Measurements from ENCODE around the gene PAM. TPM values are rescaled to one million over a fixed set of nuclear protein-coding genes. Genes with fewer than 3 reads are reported as not detected.

Gene PAM
- total RNA-seq, 1 donor from 2014 or later: 85.6 TPM

DNA sequence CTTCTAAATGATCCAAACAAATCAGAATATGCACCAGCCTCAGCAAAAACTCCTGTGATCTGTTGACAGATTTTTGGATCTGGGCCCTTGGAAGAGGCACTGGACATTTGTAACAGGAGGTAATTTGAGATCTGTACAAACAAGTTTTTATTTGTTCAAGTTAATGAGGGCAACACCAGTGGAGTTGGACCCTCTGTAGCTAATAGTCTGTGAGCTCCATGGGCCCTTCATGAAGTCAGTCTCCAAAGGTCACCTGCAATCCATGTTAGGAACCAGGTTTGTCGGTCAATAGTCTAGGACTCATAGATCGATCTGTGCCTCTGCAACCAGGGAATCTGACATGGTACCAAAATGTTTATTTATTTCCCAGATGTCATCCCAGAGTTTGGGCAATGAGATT, 40.9 kb downstream of the PAM start:
- H3K4me1 Mint-ChIP-seq: peaks cover 31% of the 10 kb centered on the region
- H3K4me3 Mint-ChIP-seq: no peak overlapping the region
- no peaks in the 10 kb centered on the region for H3K27me3 Mint-ChIP-seq (ENCODE audit: low read depth)
- TF ChIP-seq, protein P1, sequence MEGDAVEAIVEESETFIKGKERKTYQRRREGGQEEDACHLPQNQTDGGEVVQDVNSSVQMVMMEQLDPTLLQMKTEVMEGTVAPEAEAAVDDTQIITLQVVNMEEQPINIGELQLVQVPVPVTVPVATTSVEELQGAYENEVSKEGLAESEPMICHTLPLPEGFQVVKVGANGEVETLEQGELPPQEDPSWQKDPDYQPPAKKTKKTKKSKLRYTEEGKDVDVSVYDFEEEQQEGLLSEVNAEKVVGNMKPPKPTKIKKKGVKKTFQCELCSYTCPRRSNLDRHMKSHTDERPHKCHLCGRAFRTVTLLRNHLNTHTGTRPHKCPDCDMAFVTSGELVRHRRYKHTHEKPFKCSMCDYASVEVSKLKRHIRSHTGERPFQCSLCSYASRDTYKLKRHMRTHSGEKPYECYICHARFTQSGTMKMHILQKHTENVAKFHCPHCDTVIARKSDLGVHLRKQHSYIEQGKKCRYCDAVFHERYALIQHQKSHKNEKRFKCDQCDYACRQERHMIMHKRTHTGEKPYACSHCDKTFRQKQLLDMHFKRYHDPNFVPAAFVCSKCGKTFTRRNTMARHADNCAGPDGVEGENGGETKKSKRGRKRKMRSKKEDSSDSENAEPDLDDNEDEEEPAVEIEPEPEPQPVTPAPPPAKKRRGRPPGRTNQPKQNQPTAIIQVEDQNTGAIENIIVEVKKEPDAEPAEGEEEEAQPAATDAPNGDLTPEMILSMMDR (conservative IDR thresholded peaks at IDR 0.05): no peak
- no peaks in the 10 kb centered on the region for H3K36me3 Mint-ChIP-seq (ENCODE audit: low read depth)
- H3K9me3 Mint-ChIP-seq: no peaks in the 10 kb centered on the region
- no peak for DNase-seq (ENCODE audit: low read depth, low spot score)
- no peak overlapping the region for H3K27ac Mint-ChIP-seq (ENCODE audit: unreplicated experiment)

DNA sequence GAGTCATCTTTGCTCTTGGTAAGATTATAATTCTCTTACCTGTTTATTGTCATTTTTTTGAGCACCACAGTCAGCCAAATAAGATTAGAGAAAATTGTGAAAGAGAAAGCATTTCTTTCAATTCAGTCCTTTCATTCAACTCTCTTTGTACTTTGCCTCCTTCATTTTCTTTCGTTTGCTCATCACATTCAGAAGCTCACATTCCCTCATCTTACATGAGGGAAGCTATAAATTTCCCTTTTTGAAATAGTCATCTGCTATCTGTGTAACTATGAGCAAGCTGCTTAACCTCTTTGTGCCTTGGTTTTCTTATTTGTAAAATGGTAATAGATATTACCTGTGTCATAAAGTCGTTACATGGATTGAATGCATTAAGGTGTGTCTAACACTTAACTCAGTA, 41.4 kb downstream of the PAM start:
- Mint-ChIP-seq H3K9me3 (peaks cover 3% of the 10 kb centered on the region), H3K27me3 (ENCODE audit: low read depth) (no peaks in the 10 kb centered on the region), H3K4me3 (no peak overlapping the region), H3K36me3 (ENCODE audit: low read depth) (peaks cover 2% of the 10 kb centered on the region), H3K27ac (ENCODE audit: unreplicated experiment) (no peak overlapping the region), H3K4me1 (peaks cover 35% of the 10 kb centered on the region)
- TF ChIP-seq, protein P1 (conservative IDR thresholded peaks at IDR 0.05): no peak
- no peak for DNase-seq (ENCODE audit: low read depth, low spot score)

DNA sequence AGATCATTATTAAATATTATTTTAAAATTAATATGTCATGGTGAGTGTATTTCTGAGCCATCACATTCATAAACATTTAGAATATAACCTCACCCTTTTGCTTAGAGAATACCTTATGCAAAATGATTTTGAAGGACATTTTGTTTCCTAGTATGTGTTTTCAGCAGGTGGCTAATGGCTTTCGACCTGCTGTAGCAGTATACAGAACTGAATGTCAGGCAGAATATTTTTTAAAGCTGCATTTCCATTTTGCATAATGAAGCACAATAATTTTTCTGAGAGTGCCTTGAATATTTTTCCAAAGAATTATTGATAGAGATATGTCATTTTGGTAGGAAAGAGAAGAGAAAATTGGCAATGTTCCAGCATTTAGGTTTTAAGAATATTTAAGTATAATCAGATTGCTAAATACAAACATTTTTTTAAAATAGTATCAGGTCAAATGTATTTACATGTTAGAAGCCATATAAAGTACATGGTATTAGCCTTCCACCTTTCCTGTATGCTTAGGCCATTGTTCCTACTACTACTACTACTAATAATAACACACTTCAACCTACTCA, 42.3 kb downstream of the PAM start:
- no peak for DNase-seq (ENCODE audit: low read depth, low spot score)
- peaks cover 2% of the 10 kb centered on the region for H3K36me3 Mint-ChIP-seq (ENCODE audit: low read depth)
- peaks cover 37% of the 10 kb centered on the region for H3K4me1 Mint-ChIP-seq
- H3K27ac Mint-ChIP-seq (ENCODE audit: unreplicated experiment): no peak overlapping the region
- H3K4me3 Mint-ChIP-seq: no peak overlapping the region
- H3K27me3 Mint-ChIP-seq (ENCODE audit: low read depth): no peaks in the 10 kb centered on the region
- TF ChIP-seq, protein P1 (conservative IDR thresholded peaks at IDR 0.05): no peak
- H3K9me3 Mint-ChIP-seq: peaks cover 3% of the 10 kb centered on the region

DNA sequence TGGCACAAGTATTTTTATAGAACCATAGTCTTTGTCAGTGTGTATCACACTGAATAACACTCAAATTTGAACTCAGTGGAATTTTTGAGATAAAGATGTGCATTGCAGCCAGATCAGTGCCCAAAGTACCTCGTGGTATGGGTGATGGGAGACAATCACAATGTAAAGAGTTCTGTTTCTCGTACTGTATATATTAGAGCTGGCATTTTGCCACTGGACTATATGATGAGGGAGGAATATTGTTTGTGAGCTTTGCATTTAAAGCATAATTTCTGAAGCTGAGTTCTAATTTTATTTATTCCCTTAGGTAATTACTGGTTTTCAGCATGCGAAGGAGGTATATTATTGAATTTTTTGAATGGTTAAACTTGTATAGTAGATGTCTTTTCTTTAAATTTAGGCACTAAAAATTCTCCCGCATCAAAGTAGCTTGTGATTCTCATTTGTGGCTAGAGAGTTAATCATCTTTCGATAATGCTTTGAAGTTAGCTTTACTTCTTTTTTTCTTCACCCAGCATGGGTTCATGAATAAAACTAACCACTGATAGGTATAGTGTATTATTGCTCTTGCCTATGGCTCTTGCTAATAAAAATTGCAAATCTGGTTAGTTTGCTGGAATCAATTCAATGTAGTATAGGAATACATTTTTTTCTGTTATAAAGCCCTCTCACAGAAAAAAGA, 43.1 kb downstream of the PAM start:
- TF ChIP-seq, protein P1 (conservative IDR thresholded peaks at IDR 0.05): no peak
- peaks cover 2% of the 10 kb centered on the region for H3K36me3 Mint-ChIP-seq (ENCODE audit: low read depth)
- DNase-seq (ENCODE audit: low read depth, low spot score): no peak
- H3K27ac Mint-ChIP-seq (ENCODE audit: unreplicated experiment): no peak overlapping the region
- H3K27me3 Mint-ChIP-seq (ENCODE audit: low read depth): no peaks in the 10 kb centered on the region
- H3K4me3 Mint-ChIP-seq: no peak overlapping the region
- H3K4me1 Mint-ChIP-seq: peaks cover 37% of the 10 kb centered on the region
- H3K9me3 Mint-ChIP-seq: peaks cover 3% of the 10 kb centered on the region

DNA sequence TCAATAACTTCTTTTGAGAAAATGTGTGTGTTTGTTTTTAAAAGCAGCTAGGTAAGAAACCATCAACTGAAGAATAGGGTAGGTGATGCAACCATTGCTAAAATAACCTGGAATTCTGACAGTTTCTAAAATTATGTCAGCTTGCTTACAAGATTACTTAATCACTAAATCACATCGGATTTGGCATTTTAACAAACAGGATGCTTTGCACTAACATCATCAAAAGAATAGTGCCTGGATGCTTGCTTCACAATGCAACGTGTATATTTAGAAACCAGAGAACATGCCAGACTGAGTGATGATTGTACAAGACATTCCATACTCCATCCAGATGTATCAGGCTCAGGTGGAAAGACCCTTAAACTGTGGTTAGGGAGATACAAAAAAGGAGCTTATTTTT, 43.9 kb downstream of the PAM start:
- H3K4me1 Mint-ChIP-seq: peaks cover 36% of the 10 kb centered on the region
- H3K27ac Mint-ChIP-seq (ENCODE audit: unreplicated experiment): no peak overlapping the region
- H3K9me3 Mint-ChIP-seq: peaks cover 3% of the 10 kb centered on the region
- TF ChIP-seq, protein P1 (conservative IDR thresholded peaks at IDR 0.05): no peak
- no peak for DNase-seq (ENCODE audit: low read depth, low spot score)
- H3K36me3 Mint-ChIP-seq (ENCODE audit: low read depth): peaks cover 2% of the 10 kb centered on the region
- H3K4me3 Mint-ChIP-seq: no peak overlapping the region
- H3K27me3 Mint-ChIP-seq (ENCODE audit: low read depth): no peaks in the 10 kb centered on the region
